CD8-positive, alpha-beta memory T cell (primary cell): Measurements from ENCODE around the gene IFITM5. TPM values are rescaled to one million over a fixed set of nuclear protein-coding genes. Genes with fewer than 3 reads are reported as not detected.

Experiments used
- CTCF ChIA-PET: fragments of 350-600 bp; sonication (Branson Sonifier 250); formaldehyde crosslinking; loops from one replicate; lab custom pipeline; 2021; ENCODE audit warnings: antibody characterized with exemption; lab: Charles Lee
- POLR2A ChIA-PET: fragments of 350-600 bp; sonication (Branson Sonifier 250); formaldehyde crosslinking; loops from one replicate; lab custom pipeline; 2021; ENCODE audit warnings: antibody characterized with exemption; lab: Charles Lee
- DNase-seq, 5 donors: peaks; one replicate each; pipeline versions ENCODE4 v3.0.0 to v3.0.0-alpha.2; 2020 to 2022; ENCODE audit warnings: mixed read lengths in 1 of 5
- H3K27ac ChIP-seq: one replicate; pipeline ENCODE4 v1.7.0; 2013; ENCODE audit warnings: low read depth, mild to moderate bottlenecking, low read length, moderate library complexity
- H3K27me3 ChIP-seq: 2 replicates; pipeline ENCODE4 v1.7.0; 2013; ENCODE audit warnings: low read length, mild to moderate bottlenecking; ENCODE audit not compliant: insufficient read depth, poor library complexity, severe bottlenecking
- H3K36me3 ChIP-seq: 2 replicates; pipeline ENCODE4 v1.7.0; 2013; ENCODE audit warnings: mild to moderate bottlenecking, low read length, moderate library complexity; ENCODE audit not compliant: insufficient read depth
- H3K4me1 ChIP-seq: 2 replicates; pipeline ENCODE4 v1.7.0; 2013; ENCODE audit warnings: mild to moderate bottlenecking, low read length, moderate library complexity; ENCODE audit not compliant: insufficient read depth
- H3K4me3 ChIP-seq: 2 replicates; pipeline ENCODE4 v1.7.0; 2013; ENCODE audit warnings: mild to moderate bottlenecking, low read length
- H3K9me3 ChIP-seq: 2 replicates; pipeline ENCODE4 v1.7.0; 2013; ENCODE audit warnings: mild to moderate bottlenecking, low read length
- H3K27ac Mint-ChIP-seq, 8 donors: one replicate each; pipeline ENCODE4 v1.8.0; 2020 to 2021; ENCODE audit warnings: mixed read lengths in 8 of 8, mild to moderate bottlenecking in 6 of 8, inconsistent platforms in 3 of 8, moderate library complexity in 3 of 8
- H3K27me3 Mint-ChIP-seq, 2 donors: one replicate each; pipeline ENCODE4 v1.8.0; 2020 to 2021; ENCODE audit warnings: mixed read lengths in 2 of 2, mild to moderate bottlenecking in 1 of 2, moderate library complexity in 1 of 2
- H3K36me3 Mint-ChIP-seq, 3 donors: one replicate each; pipeline ENCODE4 v1.8.0; 2020 to 2021; ENCODE audit warnings: mixed read lengths in 3 of 3, inconsistent platforms in 1 of 3, mild to moderate bottlenecking in 1 of 3
- H3K4me1 Mint-ChIP-seq, 3 donors: one replicate each; pipeline ENCODE4 v1.8.0; 2020 to 2021; ENCODE audit warnings: mixed read lengths in 3 of 3, inconsistent platforms in 1 of 3, mild to moderate bottlenecking in 1 of 3
- H3K4me3 Mint-ChIP-seq, 7 donors: one replicate each; pipeline ENCODE4 v1.8.0; 2020 to 2021; ENCODE audit warnings: mixed read lengths in 7 of 7, mild to moderate bottlenecking in 6 of 7, moderate library complexity in 4 of 7, inconsistent platforms in 2 of 7
- H3K9me3 Mint-ChIP-seq, 5 donors: one replicate each; pipeline ENCODE4 v1.8.0; 2020 to 2022; ENCODE audit warnings: mixed read lengths in 5 of 5, mild to moderate bottlenecking in 3 of 5, moderate library complexity in 2 of 5, inconsistent platforms in 1 of 5
- polyA plus RNA-seq: library from polyadenylated mRNA; unstranded; fragments of 300-500 nt; fragmentation: Illumina TruSeq; gene quantifications from one replicate; pipeline ENCODE4 v1.2.3, GENCODE V29; 2021
- total RNA-seq, 2 experiments: library from RNA; stranded (reverse); gene quantifications; one replicate each; pipeline ENCODE4 v1.2.3, GENCODE V29; 2021

IFITM5 gene
- total and polyA plus RNA-seq, 3 experiments from 2014 or later = not detected

DNA sequence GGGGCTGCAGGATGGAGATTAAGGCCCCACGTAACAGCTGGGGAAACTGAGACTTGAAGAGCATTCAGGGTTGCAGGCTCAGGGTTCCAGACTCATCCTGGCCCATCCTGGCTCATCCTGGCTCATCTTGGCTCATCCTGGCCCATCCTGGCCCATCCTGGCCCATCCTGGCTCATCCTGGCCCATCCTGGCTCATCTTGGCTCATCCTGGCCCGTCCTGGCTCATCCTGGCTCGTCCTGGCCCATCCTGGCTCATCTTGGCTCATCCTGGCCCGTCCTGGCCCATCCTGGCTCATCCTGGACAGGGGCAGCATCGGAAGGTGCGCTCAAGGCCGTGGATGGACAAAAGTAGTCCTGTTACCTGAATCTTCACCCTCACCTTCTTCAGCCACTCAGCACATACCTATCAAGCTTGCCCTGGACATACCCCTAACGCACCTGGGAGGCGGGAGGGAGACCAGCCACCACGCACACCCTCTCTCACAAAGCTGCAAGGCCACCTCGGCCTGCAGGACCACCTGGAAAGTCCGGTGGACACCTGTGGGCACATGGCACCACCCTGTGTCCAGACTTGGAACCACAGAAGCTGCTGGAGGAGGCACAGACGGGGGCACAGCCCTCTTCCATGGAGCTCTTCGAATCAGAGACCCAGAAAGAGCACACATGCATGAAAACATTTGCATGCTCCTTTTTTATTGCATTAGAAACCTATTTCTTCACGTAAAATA lies 41.4 kb downstream of the IFITM5 start:
- CTCF ChIA-PET = interaction anchor here (0.5 to 1.1 kb wide), 2 partner anchors 31 to 261 kb away, joined by 3 to 4 read pairs; no protein-coding TSS in a partner anchor
- Mint-ChIP-seq H3K36me3 (peaks cover 0 to 11% (median 0%) of the 10 kb centered on the region in 3 donors), H3K4me3 (peak overlapping the region in 1 of 7 donors; percentile 56), H3K4me1 (no peaks in the 10 kb centered on the region), H3K27ac (peak overlapping the region in 2 of 8 donors; percentile 22 to 43), H3K27me3 (no peaks in the 10 kb centered on the region), H3K9me3 (no peaks in the 10 kb centered on the region)
- H3K9me3 ChIP-seq = no peaks in the 10 kb centered on the region
- no peak overlapping the region for H3K27ac ChIP-seq
- no peaks in the 10 kb centered on the region for H3K27me3 ChIP-seq
- H3K4me1 ChIP-seq = no peaks in the 10 kb centered on the region
- DNase-seq = no peak
- H3K36me3 ChIP-seq = peaks cover 5% of the 10 kb centered on the region
- POLR2A ChIA-PET = no interaction called here
- H3K4me3 ChIP-seq = no peak overlapping the region

DNA sequence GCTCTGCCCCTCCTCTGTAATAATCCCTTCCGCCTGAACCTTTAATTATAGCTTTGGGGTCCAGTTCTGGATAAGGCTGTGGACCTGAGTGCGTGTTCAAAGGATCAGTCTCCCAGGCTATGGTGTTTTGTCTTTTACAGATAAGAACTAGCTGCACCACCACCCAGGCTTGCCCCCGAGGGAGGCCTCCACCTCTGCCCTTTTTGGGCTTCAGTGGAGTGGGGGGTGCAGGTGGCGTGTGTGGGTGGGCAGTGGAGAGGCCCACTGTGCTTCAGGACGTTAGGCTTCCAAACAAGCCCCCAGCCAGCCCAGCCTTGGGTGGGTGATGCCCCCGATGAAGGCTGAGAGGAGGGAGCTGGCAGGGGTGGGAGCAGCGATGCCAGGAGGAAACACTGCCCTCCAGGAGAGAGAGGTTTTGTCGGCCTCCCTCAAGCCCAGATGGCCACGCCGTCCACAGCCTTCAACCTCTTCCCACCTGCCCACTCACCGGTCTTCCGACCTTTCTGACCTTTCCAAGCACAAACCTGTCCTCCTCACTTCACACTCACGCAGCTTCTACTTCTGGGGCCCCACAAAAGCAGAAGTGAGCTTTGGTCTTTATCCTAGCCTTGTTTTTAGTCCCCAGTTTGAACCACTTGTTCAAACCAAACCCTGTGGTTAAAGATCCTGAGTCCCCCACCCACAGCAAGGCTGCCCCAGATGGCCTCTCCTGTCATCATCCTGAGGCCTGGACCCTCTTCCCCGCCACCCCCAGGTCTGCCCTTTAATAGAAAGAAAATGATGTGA lies 42.2 kb downstream of the IFITM5 start:
- Histone ChIP-seq H3K36me3 (peaks cover 6% of the 10 kb centered on the region), H3K4me1 (no peaks in the 10 kb centered on the region), H3K4me3 (no peak overlapping the region), H3K27ac (no peak overlapping the region), H3K27me3 (no peaks in the 10 kb centered on the region), H3K9me3 (no peaks in the 10 kb centered on the region)
- ChIA-PET CTCF (no interaction called here), POLR2A (no interaction called here)
- Mint-ChIP-seq H3K4me1 (no peaks in the 10 kb centered on the region), H3K4me3 (no peak overlapping the region), H3K27me3 (no peaks in the 10 kb centered on the region), H3K9me3 (no peaks in the 10 kb centered on the region), H3K27ac (no peak overlapping the region), H3K36me3 (peaks cover 0 to 19% (median 3%) of the 10 kb centered on the region in 3 donors)
- no peak for DNase-seq

DNA sequence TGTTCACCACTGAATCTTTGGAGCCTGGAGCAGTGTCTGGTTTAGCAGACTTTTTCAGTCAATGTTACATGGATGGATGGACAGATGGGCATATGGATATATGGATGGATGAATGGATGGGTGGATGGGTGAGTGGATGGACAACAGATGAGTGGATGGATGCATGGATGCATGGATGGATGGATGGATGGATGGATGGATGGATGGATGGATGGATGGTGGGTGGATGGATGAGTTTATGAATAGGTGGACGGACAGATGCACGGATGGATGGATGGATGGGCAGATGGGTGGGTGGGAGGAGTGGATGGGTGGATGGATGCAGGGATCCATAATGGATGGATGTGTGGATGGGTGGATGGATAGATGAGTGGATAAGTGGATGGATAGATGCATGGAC lies 43.5 kb downstream of the IFITM5 start:
- Mint-ChIP-seq H3K27ac (peak overlapping the region in 1 of 8 donors; percentile 17), H3K9me3 (no peaks in the 10 kb centered on the region)
- CTCF ChIA-PET = interaction anchor here (1.2 to 2.2 kb wide), 2 partner anchors 25 to 108 kb away, joined by 4 to 7 read pairs; no protein-coding TSS in a partner anchor

DNA sequence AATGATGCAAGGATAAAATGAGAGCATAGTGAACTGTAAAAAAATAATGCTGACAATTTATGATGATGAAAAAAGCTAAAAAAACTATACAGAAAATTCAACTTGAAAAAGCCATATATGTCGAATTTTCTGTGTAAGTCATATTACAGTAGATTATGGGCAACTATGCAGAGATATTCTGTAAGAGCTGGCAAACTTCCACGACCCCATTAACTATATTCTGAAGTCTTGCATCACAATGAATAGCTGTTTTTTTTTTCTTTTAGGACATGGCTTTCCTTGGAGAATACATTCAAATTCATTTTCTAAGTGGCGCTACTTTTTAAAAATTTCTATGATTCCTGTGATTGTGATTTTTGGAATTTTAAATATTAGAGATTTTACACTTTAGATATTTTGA lies 44.1 kb downstream of the IFITM5 start:
- POLR2A ChIA-PET = no interaction called here
- no peaks in the 10 kb centered on the region for H3K27me3 ChIP-seq
- CTCF ChIA-PET = interaction anchor here (0.8 to 2.2 kb wide), 3 partner anchors 25 to 109 kb away, joined by 3 to 7 read pairs (median 4); no protein-coding TSS in a partner anchor
- Mint-ChIP-seq H3K27me3 (no peaks in the 10 kb centered on the region), H3K4me3 (no peak overlapping the region), H3K4me1 (peaks cover 7 to 11% (median 7%) of the 10 kb centered on the region in 3 donors), H3K27ac (no peak overlapping the region), H3K36me3 (peaks cover 6 to 36% (median 9%) of the 10 kb centered on the region in 3 donors), H3K9me3 (no peaks in the 10 kb centered on the region)
- no peak overlapping the region for H3K27ac ChIP-seq
- no peaks in the 10 kb centered on the region for H3K9me3 ChIP-seq
- no peak overlapping the region for H3K4me3 ChIP-seq
- H3K36me3 ChIP-seq = peaks cover 20% of the 10 kb centered on the region
- H3K4me1 ChIP-seq = peaks cover 5% of the 10 kb centered on the region
- no peak for DNase-seq

More for the DNA sequence above, 43.5 kb downstream of the IFITM5 start:
- H3K27ac ChIP-seq = no peak overlapping the region
- no peak overlapping the region for H3K4me3 ChIP-seq
- Mint-ChIP-seq H3K36me3 (peaks cover 2 to 31% (median 9%) of the 10 kb centered on the region in 3 donors), H3K27me3 (no peaks in the 10 kb centered on the region), H3K4me1 (peaks cover 4 to 6% (median 5%) of the 10 kb centered on the region in 3 donors), H3K4me3 (no peak overlapping the region)
- POLR2A ChIA-PET = no interaction called here
- DNase-seq = no peak
- no peaks in the 10 kb centered on the region for H3K9me3 ChIP-seq
- peaks cover 4% of the 10 kb centered on the region for H3K4me1 ChIP-seq
- H3K27me3 ChIP-seq = no peaks in the 10 kb centered on the region
- peaks cover 17% of the 10 kb centered on the region for H3K36me3 ChIP-seq

DNA sequence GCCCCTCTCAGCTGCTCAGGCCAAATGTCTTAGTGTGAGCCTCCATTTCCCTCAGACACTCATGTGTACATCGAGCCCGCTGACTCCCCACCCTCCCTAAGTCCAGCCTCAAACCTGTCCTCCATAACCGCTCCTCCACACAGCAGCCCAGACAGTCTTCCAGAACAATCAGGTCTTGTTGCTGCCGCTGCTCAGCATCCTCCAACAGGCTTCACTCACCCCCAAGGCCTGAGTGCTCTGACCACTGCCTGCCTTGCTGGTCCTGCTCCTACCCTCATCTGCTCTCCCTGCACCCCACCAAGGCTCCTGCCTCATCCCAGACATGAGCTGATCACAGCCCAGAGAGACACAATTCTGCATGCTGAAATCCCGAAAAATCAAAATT lies 45.4 kb downstream of the IFITM5 start:
- Histone ChIP-seq H3K36me3 (peaks cover 28% of the 10 kb centered on the region), H3K9me3 (no peaks in the 10 kb centered on the region), H3K27me3 (no peaks in the 10 kb centered on the region), H3K27ac (no peak overlapping the region), H3K4me3 (no peak overlapping the region), H3K4me1 (peaks cover 5% of the 10 kb centered on the region)
- DNase-seq = no peak
- ChIA-PET POLR2A (no interaction called here), CTCF (interaction anchor here (0.8 to 5.5 kb wide), 4 partner anchors 27 to 196 kb away, joined by 3 to 39 read pairs (median 5); partner anchors contain the start of gene PTDSS2)
- H3K27me3 Mint-ChIP-seq = no peaks in the 10 kb centered on the region
- H3K4me3 Mint-ChIP-seq = no peak overlapping the region
- H3K36me3 Mint-ChIP-seq = peaks cover 11 to 46% (median 11%) of the 10 kb centered on the region in 3 donors
- H3K4me1 Mint-ChIP-seq = peaks cover 7 to 11% (median 7%) of the 10 kb centered on the region in 3 donors
- peak overlapping the region in 1 of 8 donors; percentile 52 for H3K27ac Mint-ChIP-seq
- no peaks in the 10 kb centered on the region for H3K9me3 Mint-ChIP-seq

DNA sequence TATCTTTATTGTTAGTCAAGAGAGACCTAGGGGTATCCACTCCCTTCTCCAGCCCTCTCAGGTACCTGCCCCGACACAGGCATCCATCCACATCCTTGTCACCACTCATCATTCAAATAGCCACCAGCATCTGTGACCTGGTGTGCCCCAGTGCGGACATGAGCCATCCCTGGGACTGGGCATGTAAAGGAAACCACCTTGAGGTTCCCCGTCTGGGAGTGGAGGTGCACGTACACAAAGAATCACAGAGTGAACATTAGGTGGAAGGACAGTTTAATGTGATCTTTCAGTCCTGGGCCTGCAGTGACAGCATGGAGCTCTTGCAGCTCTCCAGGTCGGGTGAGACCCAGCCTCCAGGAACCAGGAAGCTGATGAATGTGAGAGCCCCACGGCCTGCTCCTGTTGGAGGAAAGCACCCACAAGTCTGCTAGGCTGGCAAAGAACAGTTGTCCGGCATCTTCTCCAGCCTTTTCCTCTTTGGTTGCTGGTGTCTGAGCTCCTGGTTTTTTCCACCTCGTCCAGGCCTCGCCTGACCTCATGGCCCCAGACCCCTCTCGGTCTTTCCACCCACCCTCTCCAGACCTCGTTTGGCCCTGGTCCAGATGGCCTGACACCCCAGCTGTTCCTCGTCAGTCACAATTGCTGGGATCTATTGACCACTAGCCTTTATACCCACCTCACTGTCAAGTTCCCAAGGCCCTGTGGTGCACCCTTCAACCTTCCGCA lies 46.0 kb downstream of the IFITM5 start:
- ChIA-PET POLR2A (no interaction called here), CTCF (interaction anchor here (0.8 to 5.5 kb wide), 8 partner anchors 8 to 196 kb away, joined by 3 to 39 read pairs (median 10); partner anchors contain the start of genes PGGHG and PTDSS2)
- H3K36me3 Mint-ChIP-seq = peaks cover 11 to 51% (median 13%) of the 10 kb centered on the region in 3 donors
- Histone ChIP-seq H3K27me3 (no peaks in the 10 kb centered on the region), H3K4me3 (no peak overlapping the region), H3K36me3 (peaks cover 34% of the 10 kb centered on the region), H3K4me1 (peaks cover 5% of the 10 kb centered on the region), H3K27ac (no peak overlapping the region), H3K9me3 (no peaks in the 10 kb centered on the region)
- no peaks in the 10 kb centered on the region for H3K9me3 Mint-ChIP-seq
- peaks cover 7 to 11% (median 7%) of the 10 kb centered on the region in 3 donors for H3K4me1 Mint-ChIP-seq
- no peak overlapping the region for H3K4me3 Mint-ChIP-seq
- peak overlapping the region in 1 of 8 donors; percentile 68 for H3K27ac Mint-ChIP-seq
- no peak for DNase-seq
- H3K27me3 Mint-ChIP-seq = no peaks in the 10 kb centered on the region

DNA sequence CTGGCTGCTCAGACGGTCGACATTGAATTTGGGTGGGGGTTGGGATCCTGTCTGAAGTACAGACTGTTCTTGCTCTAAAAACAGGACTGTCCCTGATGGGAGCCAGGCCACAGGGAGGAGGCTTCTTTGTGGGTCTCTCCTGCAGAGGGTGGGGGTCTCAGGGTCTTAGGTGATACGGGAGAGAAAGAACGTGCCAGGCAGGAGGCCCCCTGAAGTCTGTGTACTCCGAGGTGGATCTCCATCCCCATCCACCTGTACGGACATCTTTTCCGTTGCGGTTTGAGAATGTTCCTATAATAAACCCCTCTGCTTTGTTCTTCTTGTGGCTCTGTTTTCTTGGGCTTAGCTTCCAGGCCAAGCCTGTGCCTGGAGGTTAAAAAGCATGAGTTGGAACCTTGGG lies 46.7 kb downstream of the IFITM5 start:
- H3K27ac ChIP-seq = no peak overlapping the region
- no peak overlapping the region for H3K27ac Mint-ChIP-seq
- POLR2A ChIA-PET = no interaction called here

More for the DNA sequence above, 46.7 kb downstream of the IFITM5 start:
- no peaks in the 10 kb centered on the region for H3K27me3 Mint-ChIP-seq
- Histone ChIP-seq H3K9me3 (no peaks in the 10 kb centered on the region), H3K4me3 (no peak overlapping the region), H3K4me1 (peaks cover 5% of the 10 kb centered on the region), H3K36me3 (peaks cover 39% of the 10 kb centered on the region), H3K27me3 (no peaks in the 10 kb centered on the region)
- H3K4me1 Mint-ChIP-seq = peaks cover 7 to 11% (median 7%) of the 10 kb centered on the region in 3 donors
- CTCF ChIA-PET = interaction anchor here (0.8 to 5.5 kb wide), 11 partner anchors 9 to 197 kb away, joined by 3 to 58 read pairs (median 24); partner anchors contain the start of genes IFITM2, NLRP6, PGGHG and PTDSS2
- no peak overlapping the region for H3K4me3 Mint-ChIP-seq
- DNase-seq = no peak
- H3K9me3 Mint-ChIP-seq = no peaks in the 10 kb centered on the region
- peaks cover 11 to 58% (median 13%) of the 10 kb centered on the region in 3 donors for H3K36me3 Mint-ChIP-seq
